Type B pancreatic cell (in vitro differentiated cells): Measurements from ENCODE around the gene CDKL4. TPM values are rescaled to one million over a fixed set of nuclear protein-coding genes. Genes with fewer than 3 reads are reported as not detected.

Source experiments
- DNase-seq: peaks from one replicate; pipeline ENCODE4 v3.0.0; 2021; ENCODE audit warnings: mixed read lengths; ENCODE audit not compliant: unreplicated experiment; ENCODE audit errors: extremely low spot score
- H3K27ac Mint-ChIP-seq: 2 replicates; pipeline ENCODE4 v1.8.0; 2021; ENCODE audit warnings: mild to moderate bottlenecking, mixed read lengths
- H3K27me3 Mint-ChIP-seq: 2 replicates; pipeline ENCODE4 v1.8.0; 2021; ENCODE audit warnings: mixed read lengths
- H3K36me3 Mint-ChIP-seq: 2 replicates; pipeline ENCODE4 v1.8.0; 2021; ENCODE audit warnings: mixed read lengths
- H3K4me1 Mint-ChIP-seq: one replicate; pipeline ENCODE4 v1.8.0; 2021; ENCODE audit warnings: mixed read lengths; ENCODE audit not compliant: unreplicated experiment
- H3K4me3 Mint-ChIP-seq: 2 replicates; pipeline ENCODE4 v1.8.0; 2021; ENCODE audit warnings: mild to moderate bottlenecking, mixed read lengths
- H3K9me3 Mint-ChIP-seq: 2 replicates; pipeline ENCODE4 v1.8.0; 2021; ENCODE audit warnings: mixed read lengths
- long read RNA-seq: library from polyadenylated mRNA; unstranded; transcript quantifications from one replicate; pipeline ENCODE4 v2.0.0, GENCODE V29; 2020
- total RNA-seq: library from RNA; stranded (reverse); gene quantifications from 2 replicates; pipeline ENCODE4 v1.2.1, GENCODE V29; 2021; ENCODE audit warnings: low replicate concordance
- TF ChIP-seq, protein P1 (sequence below): fragments of 200-600 bp; sonication (generic); conservative IDR thresholded peaks from 2 replicates; pipeline ENCODE4 v1.5.0; 2021; ENCODE audit warnings: antibody characterized with exemption, mild to moderate bottlenecking

Gene CDKL4
- total RNA-seq: 0.57 and 1.8 TPM in 2 replicates
- long read RNA-seq, partial matches to known transcripts: 0 of 1 reads
- long read RNA-seq, other reads (novel, unspliced or antisense): 1 of 1 reads

DNA sequence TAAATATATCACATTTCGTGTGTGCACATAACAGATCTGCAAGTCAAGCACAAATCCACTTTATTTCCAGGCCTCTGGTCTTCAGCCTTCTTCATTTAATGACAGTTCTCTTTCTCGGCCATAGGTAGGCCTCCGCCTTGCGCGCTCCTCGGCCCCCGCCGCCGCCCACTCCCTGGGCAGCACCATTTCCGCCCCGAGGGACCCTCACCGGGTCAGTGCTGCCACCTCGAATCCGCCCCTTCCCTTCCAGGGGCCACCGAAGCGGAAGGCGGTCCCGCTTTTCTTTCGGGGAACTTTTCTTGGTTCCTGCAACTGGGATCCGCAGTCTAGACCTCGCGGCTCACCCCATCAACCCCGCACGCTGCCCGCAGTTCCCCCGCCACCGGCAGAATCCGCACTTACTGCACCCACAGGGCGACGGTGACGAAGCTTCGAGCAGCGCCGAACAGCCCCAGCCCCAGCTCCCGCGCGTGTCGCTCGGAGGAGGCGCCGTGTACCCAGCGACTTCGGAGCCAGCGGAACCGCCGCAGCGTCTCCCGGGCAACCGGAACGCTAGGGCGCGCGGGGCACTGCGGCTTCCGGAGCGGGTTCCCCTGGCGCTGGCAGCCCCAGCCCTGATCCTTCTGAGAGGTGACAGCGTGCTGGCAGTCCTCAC, at the start of gene CDKL4:
Gene CDKL4, minus strand, starts transcription at position 502 of the 655 bp plus-strand sequence.
- DNase-seq: no peak
- peaks cover 10% of the 10 kb centered on the region for H3K36me3 Mint-ChIP-seq
- H3K27me3 Mint-ChIP-seq: no peaks in the 10 kb centered on the region
- H3K9me3 Mint-ChIP-seq: no peaks in the 10 kb centered on the region
- H3K27ac Mint-ChIP-seq: no peak within 1 kb of the TSS
- no peak within 1 kb of the TSS for H3K4me3 Mint-ChIP-seq
- TF ChIP-seq, protein P1, sequence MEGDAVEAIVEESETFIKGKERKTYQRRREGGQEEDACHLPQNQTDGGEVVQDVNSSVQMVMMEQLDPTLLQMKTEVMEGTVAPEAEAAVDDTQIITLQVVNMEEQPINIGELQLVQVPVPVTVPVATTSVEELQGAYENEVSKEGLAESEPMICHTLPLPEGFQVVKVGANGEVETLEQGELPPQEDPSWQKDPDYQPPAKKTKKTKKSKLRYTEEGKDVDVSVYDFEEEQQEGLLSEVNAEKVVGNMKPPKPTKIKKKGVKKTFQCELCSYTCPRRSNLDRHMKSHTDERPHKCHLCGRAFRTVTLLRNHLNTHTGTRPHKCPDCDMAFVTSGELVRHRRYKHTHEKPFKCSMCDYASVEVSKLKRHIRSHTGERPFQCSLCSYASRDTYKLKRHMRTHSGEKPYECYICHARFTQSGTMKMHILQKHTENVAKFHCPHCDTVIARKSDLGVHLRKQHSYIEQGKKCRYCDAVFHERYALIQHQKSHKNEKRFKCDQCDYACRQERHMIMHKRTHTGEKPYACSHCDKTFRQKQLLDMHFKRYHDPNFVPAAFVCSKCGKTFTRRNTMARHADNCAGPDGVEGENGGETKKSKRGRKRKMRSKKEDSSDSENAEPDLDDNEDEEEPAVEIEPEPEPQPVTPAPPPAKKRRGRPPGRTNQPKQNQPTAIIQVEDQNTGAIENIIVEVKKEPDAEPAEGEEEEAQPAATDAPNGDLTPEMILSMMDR: no peak
- H3K4me1 Mint-ChIP-seq: no peaks in the 10 kb centered on the region

DNA sequence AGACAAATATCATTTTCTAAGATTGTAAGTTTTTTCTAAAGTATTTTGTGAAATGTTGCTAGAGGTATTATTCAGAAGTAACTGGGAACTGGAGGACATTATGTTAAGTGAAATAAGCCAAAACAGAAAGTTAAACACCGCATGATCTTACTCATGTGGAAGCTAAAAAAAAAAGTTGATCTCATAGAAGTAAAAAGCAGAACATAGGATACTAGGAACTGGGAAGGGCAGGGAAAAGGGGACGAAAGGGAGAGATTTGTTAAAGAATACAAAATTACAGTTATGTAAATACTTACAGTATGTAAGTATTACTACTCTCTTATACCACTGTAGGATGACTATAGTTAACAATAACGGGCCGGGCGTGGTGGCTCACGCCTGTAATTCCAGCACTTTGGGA, 46.7 kb upstream of the CDKL4 start:
- no peak for DNase-seq
- Mint-ChIP-seq H3K4me1 (no peaks in the 10 kb centered on the region), H3K27ac (no peak overlapping the region), H3K4me3 (no peak overlapping the region), H3K9me3 (no peaks in the 10 kb centered on the region), H3K27me3 (no peaks in the 10 kb centered on the region), H3K36me3 (peaks cover 25% of the 10 kb centered on the region)
- TF ChIP-seq, protein P1: no peak

DNA sequence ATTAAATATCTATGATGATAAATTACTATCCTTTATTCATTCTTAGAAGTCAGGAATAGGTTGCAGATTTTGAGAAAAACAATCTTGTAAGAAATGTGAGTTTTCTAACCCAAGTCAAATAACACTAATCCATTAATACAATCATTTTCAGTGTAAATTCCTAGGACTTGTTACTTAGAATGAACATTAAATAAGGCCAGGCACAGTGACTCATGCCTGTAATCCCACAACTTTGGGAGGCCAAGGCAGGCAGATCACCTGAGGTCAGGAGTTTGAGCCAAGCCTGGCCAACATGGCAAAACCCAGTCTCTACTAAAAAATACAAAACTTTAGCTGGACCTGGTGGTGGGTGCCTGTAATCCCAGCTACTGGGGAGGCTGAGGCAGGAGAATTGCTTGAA, 45.8 kb upstream of the CDKL4 start:
- Mint-ChIP-seq H3K36me3 (peaks cover 25% of the 10 kb centered on the region), H3K4me3 (no peak overlapping the region)
- DNase-seq: no peak

DNA sequence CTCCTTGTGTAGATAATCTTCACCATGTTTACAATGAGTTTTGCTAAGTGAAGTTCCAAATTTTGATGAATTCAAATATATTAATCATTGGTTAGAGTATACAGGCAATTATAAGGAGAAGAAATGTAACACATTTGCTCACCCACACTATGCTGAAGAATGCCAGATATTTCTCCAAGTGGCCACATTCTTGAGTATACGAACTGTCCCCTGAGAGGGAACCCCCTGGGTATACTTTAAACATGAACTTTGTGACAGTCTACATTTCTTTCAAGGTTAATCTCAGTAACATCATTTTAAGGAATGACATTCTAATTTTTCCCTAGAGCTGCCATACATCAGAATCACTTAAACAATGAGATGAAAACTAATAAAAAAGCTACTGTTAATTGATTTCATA, 39.8 kb upstream of the CDKL4 start:
- Mint-ChIP-seq H3K27me3 (no peaks in the 10 kb centered on the region), H3K9me3 (no peaks in the 10 kb centered on the region), H3K36me3 (peaks cover 17% of the 10 kb centered on the region), H3K27ac (no peak overlapping the region), H3K4me3 (no peak overlapping the region), H3K4me1 (no peaks in the 10 kb centered on the region)
- TF ChIP-seq, protein P1: no peak
- no peak for DNase-seq

More for the DNA sequence above, 45.8 kb upstream of the CDKL4 start:
- no peaks in the 10 kb centered on the region for H3K27me3 Mint-ChIP-seq
- no peak overlapping the region for H3K27ac Mint-ChIP-seq
- H3K4me1 Mint-ChIP-seq: no peaks in the 10 kb centered on the region
- no peaks in the 10 kb centered on the region for H3K9me3 Mint-ChIP-seq
- TF ChIP-seq, protein P1: no peak

DNA sequence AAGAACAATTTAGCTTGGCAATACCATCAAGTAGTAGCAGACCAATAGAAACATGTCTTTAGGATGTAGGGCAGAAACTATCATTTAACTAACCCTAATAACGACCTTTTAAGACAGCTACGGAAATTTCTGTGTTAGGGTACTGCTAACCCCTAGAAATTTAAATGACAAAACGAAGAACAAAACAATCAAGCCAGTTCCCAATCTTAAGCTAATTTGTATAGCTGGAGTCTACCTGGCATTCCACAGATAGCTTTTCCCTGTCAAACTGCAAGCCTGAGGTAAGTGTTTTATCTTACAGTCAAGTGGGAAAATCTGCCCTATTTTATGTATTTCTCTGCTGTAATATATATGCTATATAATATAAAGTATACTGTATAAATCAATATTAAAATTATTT, 37.6 kb upstream of the CDKL4 start:
- no peaks in the 10 kb centered on the region for H3K9me3 Mint-ChIP-seq
- H3K4me3 Mint-ChIP-seq: no peak overlapping the region
- TF ChIP-seq, protein P1: no peak
- no peaks in the 10 kb centered on the region for H3K27me3 Mint-ChIP-seq
- DNase-seq: no peak
- no peak overlapping the region for H3K27ac Mint-ChIP-seq
- H3K36me3 Mint-ChIP-seq: peaks cover 26% of the 10 kb centered on the region
- H3K4me1 Mint-ChIP-seq: no peaks in the 10 kb centered on the region
